Tibial nerve (tissue), 4 donors: ENCODE measurements around the gene USP47.

ENCODE experiments used
- EP300 ChIP-seq, 2 donors: sonication (generic); formaldehyde crosslinking; IDR thresholded peaks; one replicate each; pipeline ENCODE4 v1.6.1; 2017; ENCODE audit warnings: antibody characterized with exemption in 2 of 2, mild to moderate bottlenecking in 1 of 2
- POLR2A ChIP-seq, 2 donors: fragments of 450-650 bp; IDR thresholded peaks; one replicate each; pipeline ENCODE4 v1.6.1; 2017; ENCODE audit warnings: antibody characterized with exemption in 2 of 2, mild to moderate bottlenecking in 2 of 2, moderate library complexity in 2 of 2
- TF ChIP-seq, protein P1 (sequence below), 5 experiments: fragments of 200-600 bp in 3 of 5; fragments of 450-650 bp in 2 of 5; sonication (generic) in 3 of 5; IDR thresholded peaks; one replicate each; pipeline ENCODE4 v1.5.1; 2016 to 2019; ENCODE audit warnings: antibody characterized with exemption in 5 of 5, mild to moderate bottlenecking in 3 of 5, moderate library complexity in 2 of 5

- TF ChIP-seq, protein P1, sequence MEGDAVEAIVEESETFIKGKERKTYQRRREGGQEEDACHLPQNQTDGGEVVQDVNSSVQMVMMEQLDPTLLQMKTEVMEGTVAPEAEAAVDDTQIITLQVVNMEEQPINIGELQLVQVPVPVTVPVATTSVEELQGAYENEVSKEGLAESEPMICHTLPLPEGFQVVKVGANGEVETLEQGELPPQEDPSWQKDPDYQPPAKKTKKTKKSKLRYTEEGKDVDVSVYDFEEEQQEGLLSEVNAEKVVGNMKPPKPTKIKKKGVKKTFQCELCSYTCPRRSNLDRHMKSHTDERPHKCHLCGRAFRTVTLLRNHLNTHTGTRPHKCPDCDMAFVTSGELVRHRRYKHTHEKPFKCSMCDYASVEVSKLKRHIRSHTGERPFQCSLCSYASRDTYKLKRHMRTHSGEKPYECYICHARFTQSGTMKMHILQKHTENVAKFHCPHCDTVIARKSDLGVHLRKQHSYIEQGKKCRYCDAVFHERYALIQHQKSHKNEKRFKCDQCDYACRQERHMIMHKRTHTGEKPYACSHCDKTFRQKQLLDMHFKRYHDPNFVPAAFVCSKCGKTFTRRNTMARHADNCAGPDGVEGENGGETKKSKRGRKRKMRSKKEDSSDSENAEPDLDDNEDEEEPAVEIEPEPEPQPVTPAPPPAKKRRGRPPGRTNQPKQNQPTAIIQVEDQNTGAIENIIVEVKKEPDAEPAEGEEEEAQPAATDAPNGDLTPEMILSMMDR (IDR thresholded peaks at IDR 0.05), result no peak
- TF ChIP-seq POLR2A (IDR thresholded peaks at IDR 0.05), result no peak
- TF ChIP-seq EP300 (IDR thresholded peaks at IDR 0.05), result no peak
Measured at GRCh38 chr11:11995601-11996000, 153.8 kb downstream of the USP47 start.
